Prostate gland (tissue), 2 donors: ENCODE data around the gene PRUNE1.

Experiments used
- CTCF ChIP-seq, 4 experiments: fragments of 200-600 bp in 2 of 4; fragments of 450-650 bp in 2 of 4; sonication (generic) in 2 of 4; IDR thresholded peaks; 1 replicate in 3 of 4; 2 replicates in 1 of 4; pipeline ENCODE4 v1.5.1; 2016 to 2019; ENCODE audit warnings: antibody characterized with exemption in 4 of 4, mild to moderate bottlenecking in 2 of 4, moderate library complexity in 2 of 4
- POLR2A ChIP-seq: fragments of 450-650 bp; IDR thresholded peaks from one replicate; pipeline ENCODE4 v1.6.1; 2016; ENCODE audit warnings: antibody characterized with exemption, mild to moderate bottlenecking
- POLR2AphosphoS5 ChIP-seq: sonication (generic); formaldehyde crosslinking; IDR thresholded peaks from one replicate; pipeline ENCODE4 v1.6.1; 2017; ENCODE audit warnings: antibody characterized with exemption

- TF ChIP-seq CTCF (IDR thresholded peaks at IDR 0.05) (no peak), POLR2AphosphoS5 (no peak), POLR2A (no peak)
Observed at GRCh38 chr1:151032164-151032563, 23.9 kb downstream of the PRUNE1 start.
